Endothelial cell of umbilical vein (primary cell): ENCODE results near the gene NFIC. TPM values are rescaled to one million over a fixed set of nuclear protein-coding genes. Genes with fewer than 3 reads are reported as not detected.

Experiments
- BruUV-seq: library from RNA; stranded (reverse); fragments of 400-500 nt; replicated peaks from 2 replicates; lab custom pipeline; 2021; lab: Mats Ljungman, UMichigan
- CTCF ChIA-PET: fragments of 300-600, 350-600 bp; sonication (Branson Sonifier 250); formaldehyde crosslinking; loops from one replicate; lab custom pipeline; 2021; ENCODE audit warnings: antibody characterized with exemption, inconsistent platforms; lab: Charles Lee
- POLR2A ChIA-PET: fragments of 300-600, 350-600 bp; sonication (Branson Sonifier 250); formaldehyde crosslinking; loops from one replicate; lab custom pipeline; 2021; ENCODE audit warnings: antibody characterized with exemption, inconsistent platforms; lab: Charles Lee
- DNase-seq: peaks from one replicate; pipeline ENCODE4 v3.0.0-alpha.2; 2011; ENCODE audit warnings: low read depth, low spot score
- FAIRE-seq: peaks from 2 replicates; lab custom pipeline; 2011; peaks lifted over from hg19 to GRCh38; lab: Jason Lieb, UNC
- H2AFZ ChIP-seq: 2 replicates; pipeline ENCODE4 v1.6.0; 2012; ENCODE audit warnings: low read depth, low read length, control low read depth, inconsistent platforms
- H3K27ac ChIP-seq: 2 replicates; pipeline ENCODE4 v1.5.1; 2011; ENCODE audit warnings: low read depth, mild to moderate bottlenecking, control low read depth, low read length, moderate library complexity; ENCODE audit not compliant: insufficient read depth
- H3K27me3 ChIP-seq, 2 experiments: 2 replicates each; pipeline versions ENCODE4 v1.6.0 to v1.6.1; 2011; ENCODE audit warnings: low read length in 2 of 2, mixed read lengths in 1 of 2; ENCODE audit not compliant: control insufficient read depth in 2 of 2, insufficient read depth in 2 of 2
- H3K36me3 ChIP-seq, 2 experiments: 2 replicates in 1 of 2; 3 replicates in 1 of 2; pipeline ENCODE4 v1.5.1; 2011; ENCODE audit warnings: low read length in 2 of 2, mild to moderate bottlenecking in 1 of 2, moderate library complexity in 1 of 2; ENCODE audit not compliant: control insufficient read depth in 2 of 2, insufficient read depth in 2 of 2; ENCODE audit errors: extremely low read depth in 1 of 2
- H3K4me1 ChIP-seq: 3 replicates; pipeline ENCODE4 v1.5.1; 2011; ENCODE audit warnings: mild to moderate bottlenecking, low read length; ENCODE audit not compliant: control insufficient read depth, insufficient read depth; ENCODE audit errors: extremely low read depth
- H3K4me2 ChIP-seq: 2 replicates; pipeline ENCODE4 v1.6.1; 2011; ENCODE audit warnings: low read length, control low read depth, mixed read lengths; ENCODE audit not compliant: insufficient read depth
- H3K4me3 ChIP-seq, 3 experiments: fragments of 200-600 bp in 1 of 3; sonication (generic), shearing (Covaris generic) in 1 of 3; replicated peaks in 1 of 3; 2 replicates each; pipeline ENCODE4 v1.5.1; 2011 to 2016; ENCODE audit warnings: control low read depth in 3 of 3, low read length in 3 of 3, mild to moderate bottlenecking in 2 of 3, inconsistent platforms in 1 of 3, low read depth in 1 of 3, moderate library complexity in 1 of 3; ENCODE audit not compliant: insufficient read depth in 1 of 3
- H3K79me2 ChIP-seq: 2 replicates; pipeline ENCODE4 v1.6.0; 2012; ENCODE audit warnings: low read length, inconsistent platforms; ENCODE audit not compliant: control insufficient read depth, insufficient read depth
- H3K9ac ChIP-seq: replicated peaks from 2 replicates; pipeline ENCODE3; 2011; ENCODE audit warnings: low read length, control low read depth; ENCODE audit not compliant: insufficient read depth; ENCODE audit errors: extremely low read depth
- H3K9me1 ChIP-seq: replicated peaks from 3 replicates; pipeline ENCODE4 v1.6.0; 2011; ENCODE audit warnings: mild to moderate bottlenecking, low read length; ENCODE audit not compliant: control insufficient read depth, insufficient read depth; ENCODE audit errors: extremely low read depth
- H3K9me3 ChIP-seq: replicated peaks from 2 replicates; pipeline ENCODE4 v1.5.1; 2012; ENCODE audit warnings: low read length, inconsistent platforms; ENCODE audit not compliant: control insufficient read depth, insufficient read depth
- H4K20me1 ChIP-seq: replicated peaks from 2 replicates; pipeline ENCODE3; 2011; ENCODE audit warnings: mild to moderate bottlenecking, low read length; ENCODE audit not compliant: control insufficient read depth, insufficient read depth; ENCODE audit errors: extremely low read depth
- EZH2 ChIP-seq: IDR thresholded peaks from 2 replicates; pipeline ENCODE4 v1.6.1; 2012; ENCODE audit warnings: borderline replicate concordance, low read depth, mild to moderate bottlenecking, moderate library complexity, low read length, inconsistent platforms; ENCODE audit not compliant: severe bottlenecking
- FOS ChIP-seq: IDR thresholded peaks from 2 replicates; pipeline ENCODE4 v1.6.1; 2011; ENCODE audit warnings: mild to moderate bottlenecking, low read length, moderate library complexity, borderline replicate concordance; ENCODE audit not compliant: insufficient read depth
- GATA2 ChIP-seq: IDR thresholded peaks from 2 replicates; pipeline ENCODE4 v1.7.0; 2011; ENCODE audit warnings: low read depth, mild to moderate bottlenecking, moderate library complexity, mixed read lengths, low read length; ENCODE audit not compliant: insufficient read length, insufficient read depth
- JUN ChIP-seq: IDR thresholded peaks from 2 replicates; pipeline ENCODE4 v1.6.1; 2011; ENCODE audit warnings: borderline replicate concordance, low read depth; ENCODE audit not compliant: insufficient read length, insufficient read depth
- MAX ChIP-seq: IDR thresholded peaks from 2 replicates; pipeline ENCODE4 v1.6.1; 2011; ENCODE audit not compliant: insufficient read depth, insufficient read length
- MYC ChIP-seq: IDR thresholded peaks from one replicate; pipeline ENCODE4 v1.6.1; 2011; ENCODE audit warnings: mild to moderate bottlenecking, low read depth, low read length
- POLR2A ChIP-seq: IDR thresholded peaks from 2 replicates; pipeline ENCODE4 v1.6.1; 2012; ENCODE audit warnings: low read depth, mild to moderate bottlenecking, control low read depth, low read length
- POLR2AphosphoS5 ChIP-seq: IDR thresholded peaks from 2 replicates; pipeline ENCODE4 v1.6.1; 2012; ENCODE audit warnings: low read depth, mild to moderate bottlenecking, control low read depth, low read length, moderate library complexity; ENCODE audit not compliant: insufficient read depth
- dilution Hi-C: fragments of 300-500 bp; cut with MboI; formaldehyde crosslinking; loops from one replicate; pipeline ENCODE4 v1.15.0; 2019; ENCODE audit warnings: low sequenced_read_pairs; ENCODE audit not compliant: extremely low pct_ligation_motif_present
- intact Hi-C: fragments of 100-400 bp; cut with micrococcal nuclease; formaldehyde crosslinking; loops from one replicate; pipeline ENCODE4 v1.10.0; 2022
- polyA plus RNA-seq, 4 experiments: library from polyadenylated mRNA; depleted of rRNA in 3 of 4; stranded (reverse) in 3 of 4; unstranded in 1 of 4; fragments of >200 nt; gene quantifications; 2 replicates each; pipeline versions ENCODE4 v1.2.1 to v1.2.3, GENCODE V29; 2011 to 2012; ENCODE audit warnings: missing spikeins in 1 of 4
- total RNA-seq: library from RNA; stranded (reverse); gene quantifications from 2 replicates; pipeline ENCODE4 v1.2.3, GENCODE V29; 2021
- TF ChIP-seq, protein P1 (sequence below), 2 donors: IDR thresholded peaks; 1 replicate in 1 of 2; 2 replicates in 1 of 2; pipeline ENCODE4 v1.5.1; 2011; ENCODE audit warnings: low read length in 2 of 2, mild to moderate bottlenecking in 2 of 2, moderate library complexity in 2 of 2, control low read depth in 1 of 2, inconsistent platforms in 1 of 2, low read depth in 1 of 2; ENCODE audit not compliant: insufficient read depth in 1 of 2; ENCODE audit errors: extremely low read depth in 1 of 2

NFIC gene
- total and polyA plus RNA-seq, 2 donors (not counting 3 experiments of a cell fraction or from before 2014, with no cell fraction given) = 11.4 to 133 TPM

GRCh38 chr19:3319643-3320353 lies 46.6 kb upstream of the NFIC start:
- H3K4me2 ChIP-seq = no peak overlapping the region
- H3K27ac ChIP-seq = no peak overlapping the region
- ChIA-PET POLR2A (no interaction called here), CTCF (interaction anchor here (0.9 kb wide), 1 partner anchor 15 kb away, joined by 3 read pairs; no protein-coding TSS in a partner anchor)
- TF ChIP-seq POLR2AphosphoS5 (no peak), MYC (no peak), POLR2A (no peak), MAX (no peak), FOS (no peak), GATA2 (no peak), JUN (no peak), EZH2 (no peak)
- TF ChIP-seq, protein P1, sequence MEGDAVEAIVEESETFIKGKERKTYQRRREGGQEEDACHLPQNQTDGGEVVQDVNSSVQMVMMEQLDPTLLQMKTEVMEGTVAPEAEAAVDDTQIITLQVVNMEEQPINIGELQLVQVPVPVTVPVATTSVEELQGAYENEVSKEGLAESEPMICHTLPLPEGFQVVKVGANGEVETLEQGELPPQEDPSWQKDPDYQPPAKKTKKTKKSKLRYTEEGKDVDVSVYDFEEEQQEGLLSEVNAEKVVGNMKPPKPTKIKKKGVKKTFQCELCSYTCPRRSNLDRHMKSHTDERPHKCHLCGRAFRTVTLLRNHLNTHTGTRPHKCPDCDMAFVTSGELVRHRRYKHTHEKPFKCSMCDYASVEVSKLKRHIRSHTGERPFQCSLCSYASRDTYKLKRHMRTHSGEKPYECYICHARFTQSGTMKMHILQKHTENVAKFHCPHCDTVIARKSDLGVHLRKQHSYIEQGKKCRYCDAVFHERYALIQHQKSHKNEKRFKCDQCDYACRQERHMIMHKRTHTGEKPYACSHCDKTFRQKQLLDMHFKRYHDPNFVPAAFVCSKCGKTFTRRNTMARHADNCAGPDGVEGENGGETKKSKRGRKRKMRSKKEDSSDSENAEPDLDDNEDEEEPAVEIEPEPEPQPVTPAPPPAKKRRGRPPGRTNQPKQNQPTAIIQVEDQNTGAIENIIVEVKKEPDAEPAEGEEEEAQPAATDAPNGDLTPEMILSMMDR (IDR thresholded peaks at IDR 0.05; ENCODE audit: extremely low read depth in 1 of 2, insufficient read depth in 1 of 2, low read depth in 1 of 2, low read length in 2 of 2) = no peak
- no peaks in the 10 kb centered on the region for H4K20me1 ChIP-seq
- H3K9me3 ChIP-seq = no peaks in the 10 kb centered on the region
- H2AFZ ChIP-seq = no peak overlapping the region
- BruUV-seq = no TSS peak
- dilution Hi-C loops (no loop called here), intact Hi-C loops (no loop called here)
- no peaks in the 10 kb centered on the region for H3K4me1 ChIP-seq
- H3K36me3 ChIP-seq = no peaks in the 10 kb centered on the region
- DNase-seq = no peak
- H3K27me3 ChIP-seq = peaks cover 0 to 1% of the 10 kb centered on the region in 2 experiments
- H3K4me3 ChIP-seq = no peak overlapping the region
- no peak overlapping the region for H3K9ac ChIP-seq
- no peaks in the 10 kb centered on the region for H3K79me2 ChIP-seq
- no peaks in the 10 kb centered on the region for H3K9me1 ChIP-seq
- no peak for FAIRE-seq
